GM19351 (cell line): Measurements from ENCODE around the gene PTPRF.

ENCODE experiments used
- ATAC-seq: cut with Tn5 transposase; IDR thresholded peaks from one replicate; pipeline ENCODE4 v1.9.1; 2021; ENCODE audit warnings: mild to moderate bottlenecking, moderate library complexity; ENCODE audit not compliant: unreplicated experiment

The PTPRF gene

GRCh38 chr1:43549921-43550597, 19.4 kb downstream of the PTPRF start:
- ATAC-seq = no peak

GRCh38 chr1:43550598-43551246, 20.0 kb downstream of the PTPRF start:
- ATAC-seq = no peak

GRCh38 chr1:43551396-43551888, 20.8 kb downstream of the PTPRF start:
- no peak for ATAC-seq

- ATAC-seq = no peak
Observed at GRCh38 chr1:43552059-43552742, 21.5 kb downstream of the PTPRF start.

- ATAC-seq = no peak
Observed at GRCh38 chr1:43552813-43553212, 22.1 kb downstream of the PTPRF start.

GRCh38 chr1:43554444-43554992, 23.8 kb downstream of the PTPRF start:
- ATAC-seq = no peak

- no peak for ATAC-seq
Observed at GRCh38 chr1:43556782-43557181, 26.1 kb downstream of the PTPRF start.

- no peak for ATAC-seq
Observed at GRCh38 chr1:43557744-43558245, 27.1 kb downstream of the PTPRF start.

- ATAC-seq = no peak
Observed at GRCh38 chr1:43558346-43558841, 27.7 kb downstream of the PTPRF start.

GRCh38 chr1:43559714-43560113, 29.0 kb downstream of the PTPRF start:
- no peak for ATAC-seq

GRCh38 chr1:43560286-43560685, 29.6 kb downstream of the PTPRF start:
- ATAC-seq = no peak

- no peak for ATAC-seq
Observed at GRCh38 chr1:43563876-43564539, 33.3 kb downstream of the PTPRF start.

GRCh38 chr1:43564551-43565348, 34.1 kb downstream of the PTPRF start:
- no peak for ATAC-seq

GRCh38 chr1:43565600-43566360, 35.1 kb downstream of the PTPRF start:
- no peak for ATAC-seq

- no peak for ATAC-seq
Observed at GRCh38 chr1:43566382-43567044, 35.8 kb downstream of the PTPRF start.

GRCh38 chr1:43569175-43569574, 38.5 kb downstream of the PTPRF start:
- ATAC-seq = no peak

GRCh38 chr1:43570277-43570676, 39.6 kb downstream of the PTPRF start:
- ATAC-seq = no peak

GRCh38 chr1:43570715-43571114, 40.0 kb downstream of the PTPRF start:
- ATAC-seq = no peak

GRCh38 chr1:43572084-43572483, 41.4 kb downstream of the PTPRF start:
- no peak for ATAC-seq
